H1 (cell line): ENCODE results near the gene MAP3K6. TPM values are rescaled to one million over a fixed set of nuclear protein-coding genes. Genes with fewer than 3 reads are reported as not detected.

ENCODE experiments used
- CTCF ChIA-PET: fragments of 300-600 bp; sonication (Branson Sonifier 250); formaldehyde crosslinking; loops from one replicate; lab custom pipeline; 2021; ENCODE audit not compliant: partially characterized antibody; lab: Charles Lee
- POLR2A ChIA-PET: fragments of 300-600 bp; sonication (Branson Sonifier 250); formaldehyde crosslinking; loops from one replicate; lab custom pipeline; 2021; ENCODE audit warnings: inconsistent platforms; ENCODE audit not compliant: partially characterized antibody; lab: Charles Lee
- DNase-seq, 2 experiments: peaks; one replicate each; pipeline versions ENCODE4 v3.0.0 to v3.0.0-alpha.2; 2010 to 2022; ENCODE audit warnings: low spot score in 2 of 2, low read depth in 1 of 2, mixed read lengths in 1 of 2
- FAIRE-seq: peaks from 2 replicates; lab custom pipeline; 2011; peaks lifted over from hg19 to GRCh38; lab: Jason Lieb, UNC
- H2AFZ ChIP-seq: 2 replicates; pipeline ENCODE4 v1.8.1; 2012; ENCODE audit warnings: low read length, inconsistent platforms
- H2AK5ac ChIP-seq: 2 replicates; pipeline ENCODE4 v1.6.1; 2013; ENCODE audit warnings: low read depth, low read length
- H2BK120ac ChIP-seq: replicated peaks from 2 replicates; pipeline ENCODE3; 2013; ENCODE audit warnings: low read depth, low read length, inconsistent platforms
- H2BK12ac ChIP-seq: 2 replicates; pipeline ENCODE4 v1.6.1; 2013; ENCODE audit warnings: low read depth, low read length
- H2BK15ac ChIP-seq: 2 replicates; pipeline ENCODE4 v1.6.1; 2013; ENCODE audit warnings: low read length
- H2BK20ac ChIP-seq: 2 replicates; pipeline ENCODE4 v1.6.1; 2013; ENCODE audit warnings: low read length
- H2BK5ac ChIP-seq: 2 replicates; pipeline ENCODE4 v1.6.1; 2013; ENCODE audit warnings: low read depth, low read length
- H3K14ac ChIP-seq: 2 replicates; pipeline ENCODE4 v1.6.1; 2013; ENCODE audit warnings: inconsistent platforms; ENCODE audit not compliant: insufficient read length
- H3K18ac ChIP-seq: 2 replicates; pipeline ENCODE4 v1.6.1; 2013; ENCODE audit warnings: low read length; ENCODE audit errors: extremely low read depth
- H3K23ac ChIP-seq: 2 replicates; pipeline ENCODE4 v1.6.1; 2013; ENCODE audit warnings: inconsistent platforms; ENCODE audit not compliant: insufficient read length
- H3K23me2 ChIP-seq: 2 replicates; pipeline ENCODE4 v1.6.1; 2013; ENCODE audit warnings: low read depth, low read length
- H3K27ac ChIP-seq: 2 replicates; pipeline ENCODE4 v1.6.1; 2011; ENCODE audit warnings: low read depth, low read length, inconsistent platforms
- H3K27me3 ChIP-seq, 4 experiments: replicated peaks in 1 of 4; 1 replicate in 1 of 4; 2 replicates in 3 of 4; pipeline versions ENCODE4 v1.6.1 to v1.8.1; 2011 to 2013; ENCODE audit warnings: low read length in 3 of 4, mild to moderate bottlenecking in 3 of 4, inconsistent platforms in 2 of 4, mixed read lengths in 2 of 4, moderate library complexity in 1 of 4; ENCODE audit not compliant: control insufficient read depth in 3 of 4, insufficient read depth in 3 of 4; ENCODE audit errors: extremely low read depth in 1 of 4
- H3K36me3 ChIP-seq, 4 experiments: 2 replicates each; pipeline versions ENCODE4 v1.6.1 to v1.8.1; 2011 to 2013; ENCODE audit warnings: mild to moderate bottlenecking in 4 of 4, low read length in 3 of 4, moderate library complexity in 2 of 4, control low read depth in 1 of 4, inconsistent platforms in 1 of 4; ENCODE audit not compliant: insufficient read depth in 4 of 4, control insufficient read depth in 2 of 4
- H3K4ac ChIP-seq: replicated peaks from 2 replicates; pipeline ENCODE3; 2013; ENCODE audit warnings: low read length, low read depth, mixed read lengths, inconsistent platforms; ENCODE audit not compliant: insufficient read length
- H3K4me1 ChIP-seq, 4 experiments: replicated peaks in 1 of 4; 1 replicate in 1 of 4; 2 replicates in 3 of 4; pipeline versions ENCODE4 v1.6.1 to v1.8.1; 2011 to 2013; ENCODE audit warnings: low read length in 3 of 4, inconsistent platforms in 2 of 4, mixed read lengths in 1 of 4; ENCODE audit not compliant: insufficient read depth in 4 of 4, control insufficient read depth in 3 of 4
- H3K4me2 ChIP-seq, 2 experiments: 2 replicates each; pipeline versions ENCODE4 v1.6.1 to v1.8.1; 2011 to 2013; ENCODE audit warnings: low read depth in 2 of 2, low read length in 2 of 2, control low read depth in 1 of 2, inconsistent platforms in 1 of 2, mild to moderate bottlenecking in 1 of 2; ENCODE audit not compliant: insufficient read depth in 1 of 2
- H3K4me3 ChIP-seq, 4 experiments: fragments of 200-600, 300-600 bp in 1 of 4; sonication (generic), shearing (Covaris generic), sonication (Bioruptor Twin) in 1 of 4; 2 replicates each; pipeline versions ENCODE4 v1.5.1 to v1.8.1; 2011 to 2016; ENCODE audit warnings: low read length in 4 of 4, low read depth in 3 of 4, control low read depth in 2 of 4, inconsistent platforms in 2 of 4, mild to moderate bottlenecking in 2 of 4, mixed read lengths in 1 of 4, moderate library complexity in 1 of 4; ENCODE audit not compliant: insufficient read depth in 2 of 4; ENCODE audit errors: extremely low read depth in 1 of 4
- H3K56ac ChIP-seq: replicated peaks from 2 replicates; pipeline ENCODE3; 2013; ENCODE audit warnings: low read depth, mild to moderate bottlenecking, mixed read lengths, low read length, inconsistent platforms; ENCODE audit not compliant: insufficient read length
- H3K79me1 ChIP-seq: 2 replicates; pipeline ENCODE4 v1.6.1; 2013; ENCODE audit warnings: low read depth, low read length, control low read depth
- H3K79me2 ChIP-seq, 2 experiments: 2 replicates each; pipeline versions ENCODE4 v1.6.1 to v1.8.1; 2012 to 2013; ENCODE audit warnings: low read length in 2 of 2, mild to moderate bottlenecking in 2 of 2, inconsistent platforms in 1 of 2; ENCODE audit not compliant: insufficient read depth in 2 of 2, control insufficient read depth in 1 of 2
- H3K9ac ChIP-seq, 4 experiments: replicated peaks in 1 of 4; 1 replicate in 1 of 4; 2 replicates in 3 of 4; pipeline versions ENCODE4 v1.6.1 to v1.8.1; 2011 to 2013; ENCODE audit warnings: low read depth in 3 of 4, low read length in 3 of 4, control low read depth in 2 of 4, mild to moderate bottlenecking in 2 of 4, moderate library complexity in 2 of 4, inconsistent platforms in 1 of 4; ENCODE audit errors: extremely low read depth in 1 of 4
- H3K9me3 ChIP-seq, 2 experiments: 2 replicates each; pipeline versions ENCODE4 v1.6.1 to v1.8.1; 2012 to 2013; ENCODE audit warnings: mild to moderate bottlenecking in 2 of 2, moderate library complexity in 2 of 2, control low read depth in 1 of 2, inconsistent platforms in 1 of 2, low read depth in 1 of 2, low read length in 1 of 2, mixed read lengths in 1 of 2; ENCODE audit not compliant: insufficient read depth in 2 of 2
- H4K20me1 ChIP-seq, 2 experiments: replicated peaks in 1 of 2; 2 replicates each; pipeline versions ENCODE3 to v1.8.1; 2011 to 2013; ENCODE audit warnings: inconsistent platforms in 2 of 2, low read length in 2 of 2, mild to moderate bottlenecking in 1 of 2; ENCODE audit not compliant: insufficient read depth in 2 of 2, control insufficient read depth in 1 of 2
- H4K5ac ChIP-seq: 2 replicates; pipeline ENCODE4 v1.6.1; 2013; ENCODE audit warnings: low read length, low read depth, mixed read lengths, inconsistent platforms; ENCODE audit not compliant: insufficient read length
- H4K8ac ChIP-seq: 2 replicates; pipeline ENCODE4 v1.8.0; 2013; ENCODE audit warnings: mild to moderate bottlenecking, moderate library complexity, low read length, inconsistent platforms; ENCODE audit not compliant: insufficient read depth; ENCODE audit errors: extremely low read depth
- H4K91ac ChIP-seq: replicated peaks from 2 replicates; pipeline ENCODE3; 2013; ENCODE audit warnings: low read length, mixed read lengths, inconsistent platforms; ENCODE audit not compliant: insufficient read length
- BACH1 ChIP-seq: IDR thresholded peaks from 2 replicates; pipeline ENCODE4 v1.6.1; 2012; ENCODE audit warnings: low read length, improper control_type of control experiment
- EZH2 ChIP-seq: fragments of 200-600 bp; sonication (generic); IDR thresholded peaks from 2 replicates; pipeline ENCODE4 v1.7.1; 2012; ENCODE audit warnings: low read depth, mild to moderate bottlenecking, moderate library complexity, low read length, inconsistent platforms; ENCODE audit not compliant: severe bottlenecking
- KDM4A ChIP-seq: IDR thresholded peaks from one replicate; pipeline ENCODE4 v1.7.1; 2012; ENCODE audit warnings: low read depth, mild to moderate bottlenecking, moderate library complexity, low read length, inconsistent platforms; ENCODE audit not compliant: severe bottlenecking
- SIN3A ChIP-seq, 2 experiments: IDR thresholded peaks in 1 of 2; conservative IDR thresholded peaks in 1 of 2; 2 replicates each; pipeline ENCODE4 v1.6.1; 2011 to 2012; ENCODE audit warnings: low read length in 2 of 2, improper control_type of control experiment in 1 of 2, low read depth in 1 of 2, mild to moderate bottlenecking in 1 of 2
- WGBS, 2 experiments: shearing (Covaris generic) in 1 of 2; methylation state at CpG; one replicate each; pipeline versions ENCODE4 v1.1.6 to v1.1.7; 2013 to 2015; ENCODE audit warnings: low lambda C conversion rate in 2 of 2, mixed read lengths in 2 of 2, inconsistent platforms in 1 of 2, low coverage in 1 of 2, missing lambda C conversion rate in 1 of 2; ENCODE audit not compliant: insufficient replicate concordance in 2 of 2, insufficient coverage in 1 of 2, insufficient read length in 1 of 2; ENCODE audit errors: extremely low coverage in 1 of 2, missing lambda C conversion rate in 1 of 2; 5-methylcytosine and 5-hydroxymethylcytosine counted together
- polyA plus RNA-seq, 7 experiments: library from polyadenylated mRNA; depleted of rRNA in 3 of 7; stranded (reverse) in 5 of 7; unstranded in 2 of 7; fragments of >200 nt in 5 of 7; fragments of 200-250 nt in 2 of 7; gene quantifications; 1 replicate in 5 of 7; 2 replicates in 1 of 7; 4 replicates in 1 of 7; pipeline versions ENCODE4 v1.2.1 to v1.2.3, GENCODE V29; 2011 to 2013; ENCODE audit warnings: missing spikeins in 2 of 7, mixed read lengths in 2 of 7
- total RNA-seq: library from RNA; stranded (reverse); fragmentation: NEBNext Ultra II Directional; extraction: Animal tissue kit (Norgen Biotek cat#: 25700); gene quantifications from 2 replicates; pipeline ENCODE4 v1.2.1, GENCODE V29; 2021
- TF ChIP-seq, protein P1 (sequence below): IDR thresholded peaks from 2 replicates; pipeline ENCODE4 v1.6.1; 2012; ENCODE audit warnings: inconsistent platforms
- TF ChIP-seq, protein P2 (sequence below): IDR thresholded peaks from 2 replicates; pipeline ENCODE4 v1.6.1; 2011; ENCODE audit warnings: low read depth, mild to moderate bottlenecking, low read length; ENCODE audit not compliant: insufficient read depth

The MAP3K6 gene
- total and polyA plus RNA-seq, 2 of the 8 experiments (the other 6 are each of a cell fraction or from before 2014, with no cell fraction given), result 7.4 to 7.6 TPM

DNA sequence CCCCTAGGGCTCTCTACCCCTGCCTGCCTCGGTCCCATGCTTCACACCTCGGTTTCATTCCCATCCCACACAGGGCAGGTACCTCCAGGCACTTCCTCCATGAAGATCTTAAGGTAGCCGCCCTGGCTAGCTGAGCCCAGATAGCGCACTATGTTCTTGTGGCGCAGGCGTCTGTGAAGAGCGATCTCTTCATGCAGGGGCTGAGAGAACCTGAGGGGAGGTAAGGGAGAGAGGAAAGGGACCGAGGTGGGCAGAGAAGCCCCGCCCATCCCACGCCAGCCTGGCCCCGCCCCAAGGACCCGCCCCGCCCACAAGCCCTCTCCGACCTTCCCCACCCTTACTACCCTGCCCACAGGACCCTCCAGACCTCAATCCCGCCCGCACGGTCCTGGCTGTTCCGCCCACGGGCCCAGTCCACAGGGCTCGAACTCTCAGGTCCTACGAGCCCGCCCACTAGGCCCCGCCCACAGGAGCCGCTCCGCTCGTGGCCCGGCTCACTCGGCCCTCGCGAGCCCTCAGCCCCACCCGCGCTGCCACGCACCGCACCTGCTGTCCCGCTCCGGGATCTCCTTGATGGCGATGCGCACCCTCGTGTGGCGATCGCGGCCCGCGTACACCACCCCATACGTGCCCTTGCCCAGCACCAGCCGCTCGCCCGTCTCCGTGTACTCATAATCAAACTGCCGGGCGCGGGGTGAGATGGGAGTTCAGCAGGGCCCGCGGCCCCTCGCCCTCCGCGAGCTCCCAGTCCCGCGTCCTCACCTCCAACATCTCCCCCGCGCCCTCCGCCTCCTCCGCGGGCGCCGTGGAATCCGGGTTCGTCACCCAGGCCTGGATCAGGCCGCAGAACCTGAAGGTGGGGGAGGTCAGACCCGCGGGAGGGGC is 6.4 kb downstream of the MAP3K6 start:
- H3K27ac ChIP-seq, result no peak overlapping the region
- H2BK20ac ChIP-seq, result 0 out of 2 replicates have a peak overlapping the region, but pooled peaks have one; percentile 32
- H3K9me3 ChIP-seq, result no peaks in the 10 kb centered on the region
- H2AFZ ChIP-seq, result peak overlapping the region; percentile 84; the same call in 1 of the 2 replicates
- H2BK120ac ChIP-seq, result no peak overlapping the region
- no peak overlapping the region for H3K9ac ChIP-seq
- peak overlapping the region; percentile 88 for H2BK15ac ChIP-seq
- H3K4me3 ChIP-seq, result peak overlapping the region; percentile 55 to 89 (median 66)
- H3K79me1 ChIP-seq, result no peaks in the 10 kb centered on the region
- 9% methylated on average over 23 of the region's 71 CpGs; no CpG with 5 or more reads in 1 of the 2 experiments for whole genome bisulfite sequencing, 2 experiments
- H4K91ac ChIP-seq, result peak overlapping the region; percentile 81
- no peak overlapping the region for H2AK5ac ChIP-seq
- DNase-seq, result peak in 1 of 2 experiments; percentile 70
- peak overlapping the region; percentile 94 for H3K4ac ChIP-seq
- H4K8ac ChIP-seq, result peak overlapping the region; percentile 68; the same call in 1 of the 2 replicates
- peak overlapping the region; percentile 35; the same call in 1 of the 2 replicates for H2BK5ac ChIP-seq
- peaks cover 3 to 22% (median 12%) of the 10 kb centered on the region in 4 experiments for H3K4me1 ChIP-seq
- TF ChIP-seq BACH1 (peak; percentile 7; the same call in 1 of the 2 replicates), EZH2 (peak; percentile 33), KDM4A (peak; percentile 96), SIN3A (conservative IDR thresholded peaks at IDR 0.05 in 1 of 2, IDR thresholded peaks at IDR 0.05 in 1 of 2; ENCODE audit: low read depth in 1 of 2, low read length in 2 of 2) (0 out of 4 replicates have a peak, but pooled peaks of 1 of the 2 experiments have one; percentile 17)
- TF ChIP-seq, protein P1, sequence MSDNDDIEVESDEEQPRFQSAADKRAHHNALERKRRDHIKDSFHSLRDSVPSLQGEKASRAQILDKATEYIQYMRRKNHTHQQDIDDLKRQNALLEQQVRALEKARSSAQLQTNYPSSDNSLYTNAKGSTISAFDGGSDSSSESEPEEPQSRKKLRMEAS, result peak; percentile 53; the same call in 1 of the 2 replicates
- TF ChIP-seq, protein P2, sequence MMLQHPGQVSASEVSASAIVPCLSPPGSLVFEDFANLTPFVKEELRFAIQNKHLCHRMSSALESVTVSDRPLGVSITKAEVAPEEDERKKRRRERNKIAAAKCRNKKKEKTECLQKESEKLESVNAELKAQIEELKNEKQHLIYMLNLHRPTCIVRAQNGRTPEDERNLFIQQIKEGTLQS, result no peak
- TF ChIP-seq, all 59 proteins: peak for 5
- Histone ChIP-seq H3K14ac (no peak overlapping the region), H3K27me3 (peaks cover 12 to 47% (median 36%) of the 10 kb centered on the region in 4 experiments), H3K56ac (no peak overlapping the region), H4K20me1 (peaks cover 0 to 11% of the 10 kb centered on the region in 2 experiments), H4K5ac (no peak overlapping the region), H3K18ac (peak overlapping the region; percentile 87), H3K23ac (no peak overlapping the region), H3K36me3 (no peaks in the 10 kb centered on the region), H3K23me2 (peaks cover 14% of the 10 kb centered on the region), H2BK12ac (peak overlapping the region; percentile 80; the same call in 1 of the 2 replicates), H3K79me2 (no peaks in the 10 kb centered on the region), H3K4me2 (peak overlapping the region; percentile 83 to 84)
- no peak for FAIRE-seq
- ChIA-PET CTCF (interaction anchor here (0.7 to 28.8 kb wide), 11 partner anchors 8 to 302 kb away, joined by 3 to 625 read pairs (median 37); partner anchors contain the start of genes CD164L2, FCN3, GPR3 and MAP3K6), POLR2A (interaction anchor here (0.9 to 10.3 kb wide), 3 partner anchors 7 to 31 kb away, joined by 3 to 101 read pairs (median 4); no protein-coding TSS in a partner anchor)
